CD4-positive, alpha-beta T cell treated with Interferon alpha-2 for 1 hour (primary cell): ENCODE results near the gene HYLS1.
"Not testable (repeated sequence)": the region's sequence is repeated elsewhere in the genome, so short reads cannot be mapped to it uniquely, and the experiment has no call there.

Experiments
- DNase-seq, 2 donors: peaks; one replicate each; pipeline ENCODE4 v3.0.0-alpha.2; 2020 to 2022

HYLS1 gene

DNA sequence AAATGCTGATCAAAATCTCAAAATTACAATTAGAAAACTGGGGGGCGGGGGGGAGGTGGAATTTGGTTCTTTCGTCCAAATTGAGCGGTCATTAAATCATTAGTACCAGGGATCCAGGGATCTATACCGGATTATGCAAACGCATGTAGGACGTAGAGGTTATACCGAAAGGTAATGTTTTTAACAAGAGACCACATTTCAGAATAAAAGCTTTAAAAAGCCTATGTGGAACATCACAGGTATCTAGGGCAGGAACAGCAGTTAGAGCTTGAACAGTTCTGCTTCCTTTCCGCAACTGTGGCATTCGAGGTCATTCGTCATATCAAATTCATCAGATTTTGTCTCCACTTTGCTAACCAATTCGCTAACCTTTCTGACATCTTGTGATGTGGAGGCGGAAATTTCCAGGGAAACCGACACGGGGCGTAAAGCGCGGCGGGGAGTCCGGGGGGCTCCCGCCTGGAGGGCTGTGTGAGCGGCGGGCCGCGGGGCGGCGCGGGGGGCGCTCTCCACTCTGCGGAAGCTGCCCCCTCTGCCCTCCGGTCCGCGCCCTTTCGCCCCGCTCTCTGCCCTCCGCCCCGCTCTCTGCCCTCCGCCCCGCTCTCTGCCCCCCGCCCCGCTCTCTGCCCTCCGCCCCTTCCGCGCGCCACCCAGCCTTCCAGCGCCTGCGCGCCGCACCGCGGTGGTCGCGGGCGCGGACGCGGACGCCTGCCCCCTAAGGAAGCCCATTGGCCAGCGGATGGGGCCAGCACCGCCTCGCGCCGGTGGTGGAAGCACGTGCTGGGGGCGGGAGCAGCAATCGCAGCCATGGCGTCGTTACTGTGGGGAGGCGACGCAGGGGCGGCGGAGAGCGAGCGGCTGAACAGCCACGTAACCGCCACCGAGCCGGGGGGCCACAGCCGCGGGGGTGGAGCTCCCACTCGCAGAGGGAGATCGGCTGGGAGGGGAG is 16.5 kb downstream of the HYLS1 start, which contains the start of gene DDX25:
Gene DDX25, plus strand, starts transcription at position 798 of the 949 bp plus-strand sequence. Its CDS starts 10 bp downstream, at position 808.
- peak in 1 of 2 donors; percentile 30 for DNase-seq

DNA sequence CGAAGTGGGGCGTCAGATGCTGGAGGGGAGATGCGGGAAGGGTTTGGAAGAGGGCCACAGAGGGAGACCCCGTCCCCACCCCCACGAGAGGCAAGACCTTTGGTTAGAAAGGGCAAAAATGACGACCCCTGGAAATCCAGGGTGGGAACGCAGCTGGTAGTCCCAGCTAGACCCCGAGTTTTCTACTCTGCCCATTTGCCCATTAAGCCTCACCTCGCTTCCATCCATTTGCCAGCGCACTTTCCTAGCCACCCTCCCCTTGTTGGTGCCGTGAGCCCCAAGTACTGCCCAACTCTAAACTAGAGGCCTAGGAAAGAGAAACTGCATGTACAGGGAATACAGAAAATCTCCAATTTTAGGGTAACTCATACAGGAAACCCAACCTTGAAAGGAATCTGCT is 17.2 kb downstream of the HYLS1 start:
- no peak for DNase-seq

DNA sequence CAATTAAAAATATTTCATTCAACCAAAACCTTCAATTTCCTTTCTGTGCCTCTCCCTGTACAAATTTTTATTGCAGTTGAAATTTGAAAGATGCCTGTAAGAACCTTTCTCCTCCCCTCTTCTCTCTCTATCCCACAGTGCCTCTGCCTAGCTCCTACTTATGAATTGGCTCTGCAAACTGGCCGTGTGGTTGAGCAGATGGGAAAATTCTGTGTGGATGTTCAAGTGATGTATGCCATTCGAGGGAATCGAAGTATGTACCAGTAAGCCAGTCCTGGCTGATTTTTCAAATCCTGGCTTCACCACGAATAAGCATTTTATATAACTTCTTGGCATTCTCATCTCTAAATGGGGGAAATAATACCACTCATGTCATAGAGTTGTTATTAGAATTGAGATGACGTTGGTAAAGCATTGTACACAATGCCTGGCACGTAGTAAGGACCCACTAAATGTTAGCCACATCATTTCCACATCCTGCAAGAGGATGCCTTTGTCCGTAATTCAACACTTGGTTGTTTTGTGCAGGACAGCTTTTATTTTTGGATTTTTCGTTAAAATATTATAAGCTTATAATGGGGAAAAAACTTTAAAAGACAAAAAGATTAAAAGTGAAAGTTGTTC is 22.9 kb downstream of the HYLS1 start:
- no peak for DNase-seq

DNA sequence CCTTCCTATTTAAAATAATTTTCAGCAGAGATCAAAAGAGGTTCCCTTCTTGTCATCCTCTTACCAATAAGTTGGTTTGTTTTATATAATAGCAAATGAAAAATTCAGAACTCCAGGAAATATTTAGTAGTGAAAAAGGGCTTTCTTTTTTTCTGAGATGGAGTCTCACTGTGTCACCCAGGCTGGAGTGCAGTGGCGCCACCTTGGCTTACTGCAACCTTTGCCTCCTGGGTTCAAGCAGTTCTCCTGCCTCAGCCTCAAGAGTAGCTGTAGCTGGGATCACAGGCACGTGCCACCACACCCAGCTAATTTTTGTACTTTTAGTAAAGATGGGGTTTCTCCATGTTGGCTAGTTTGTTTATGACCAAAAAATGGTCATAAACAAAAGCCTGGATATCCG is 27.1 kb downstream of the HYLS1 start:
- DNase-seq = not testable (repeated sequence)

DNA sequence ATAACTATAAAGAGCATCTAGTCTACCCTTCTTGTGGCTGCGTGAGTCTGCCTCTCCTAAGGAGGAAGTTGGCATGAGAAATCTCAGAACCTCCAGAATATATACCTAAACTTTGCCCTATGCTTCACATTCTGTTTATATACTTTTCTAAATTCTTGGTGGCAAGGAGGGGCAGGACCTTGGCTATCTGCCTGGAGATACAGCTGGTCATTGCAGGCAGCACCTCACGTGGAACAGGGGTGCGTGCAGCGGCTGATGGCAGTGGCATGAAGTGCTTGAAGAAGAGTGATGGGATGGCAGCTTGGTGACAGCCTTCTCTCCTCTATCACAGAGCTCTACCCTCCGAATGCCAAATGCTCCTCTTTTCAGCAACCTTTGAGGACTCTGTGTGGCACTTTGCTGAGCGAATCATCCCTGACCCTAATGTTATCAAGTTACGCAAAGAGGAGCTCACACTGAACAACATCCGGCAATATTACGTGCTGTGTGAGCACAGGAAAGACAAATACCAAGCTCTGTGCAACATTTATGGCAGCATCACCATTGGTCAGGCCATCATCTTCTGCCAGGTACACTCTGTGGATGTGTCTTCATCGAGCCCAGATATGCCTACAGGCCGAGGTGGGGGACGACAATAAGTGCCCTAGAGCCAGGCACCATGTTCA is 29.3 kb downstream of the HYLS1 start:
- DNase-seq = no peak

DNA sequence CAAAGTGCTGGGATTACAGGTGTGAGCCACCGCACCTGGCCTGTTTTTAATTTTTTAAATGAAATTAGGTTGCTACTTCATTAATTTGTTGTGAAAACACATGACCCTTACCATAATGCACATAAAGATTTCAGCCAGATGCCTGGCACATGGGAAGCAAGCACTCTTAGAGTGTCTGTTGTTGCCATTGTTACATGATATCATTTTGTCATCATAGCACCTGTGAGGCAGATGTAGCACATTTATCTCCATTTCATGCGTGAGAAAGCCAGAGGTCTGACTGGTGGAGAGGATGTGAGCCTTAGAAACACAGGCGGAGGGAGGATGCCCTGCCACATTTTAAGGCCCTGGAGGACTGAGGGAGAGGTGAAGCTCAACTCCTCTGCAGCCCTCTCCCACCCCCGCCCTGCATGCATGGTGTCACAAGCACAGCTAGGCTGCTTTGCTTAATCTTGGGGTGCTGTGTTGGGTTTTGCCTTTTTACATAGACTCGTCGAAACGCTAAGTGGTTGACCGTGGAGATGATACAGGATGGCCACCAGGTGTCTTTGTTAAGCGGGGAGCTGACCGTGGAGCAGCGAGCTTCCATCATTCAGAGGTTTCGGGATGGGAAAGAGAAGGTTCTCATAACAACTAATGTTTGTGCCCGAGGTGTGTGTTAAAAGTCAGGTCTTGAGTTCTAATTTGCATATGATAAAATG is 30.8 kb downstream of the HYLS1 start:
- DNase-seq = no peak

DNA sequence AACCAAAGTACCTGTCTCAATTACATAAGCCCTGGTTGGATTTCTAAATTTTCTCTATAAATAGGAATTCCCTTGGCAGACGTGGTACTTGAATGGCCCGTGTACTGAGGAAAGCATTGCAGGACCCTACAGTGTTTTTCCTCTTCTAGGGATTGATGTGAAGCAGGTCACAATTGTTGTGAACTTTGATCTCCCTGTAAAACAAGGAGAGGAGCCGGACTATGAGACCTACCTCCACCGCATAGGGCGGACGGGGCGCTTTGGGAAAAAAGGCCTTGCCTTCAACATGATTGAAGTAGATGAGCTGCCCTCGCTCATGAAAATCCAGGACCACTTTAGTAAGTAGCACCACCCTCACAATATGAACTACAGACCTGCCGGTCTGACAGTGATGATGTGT is 33.6 kb downstream of the HYLS1 start:
- DNase-seq = no peak

DNA sequence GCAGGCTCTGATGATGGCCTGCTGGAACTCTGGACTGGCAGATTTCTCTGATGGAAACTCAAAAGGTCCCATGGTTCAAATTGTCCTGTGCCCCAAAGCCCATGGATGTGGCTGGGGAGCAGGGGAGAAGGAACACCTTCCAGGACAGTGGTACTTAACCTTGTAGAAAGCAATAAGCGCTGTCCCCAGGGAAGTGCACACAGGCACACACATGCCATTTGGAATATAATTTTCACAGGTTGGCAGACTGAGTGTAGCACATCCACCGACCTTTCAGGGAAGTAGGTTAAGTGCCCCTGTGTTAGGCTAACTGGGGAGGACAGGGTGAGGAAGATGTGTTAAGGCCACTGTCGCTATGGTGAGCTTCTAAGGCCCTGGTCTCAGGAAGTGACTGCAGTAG is 34.7 kb downstream of the HYLS1 start:
- no peak for DNase-seq

DNA sequence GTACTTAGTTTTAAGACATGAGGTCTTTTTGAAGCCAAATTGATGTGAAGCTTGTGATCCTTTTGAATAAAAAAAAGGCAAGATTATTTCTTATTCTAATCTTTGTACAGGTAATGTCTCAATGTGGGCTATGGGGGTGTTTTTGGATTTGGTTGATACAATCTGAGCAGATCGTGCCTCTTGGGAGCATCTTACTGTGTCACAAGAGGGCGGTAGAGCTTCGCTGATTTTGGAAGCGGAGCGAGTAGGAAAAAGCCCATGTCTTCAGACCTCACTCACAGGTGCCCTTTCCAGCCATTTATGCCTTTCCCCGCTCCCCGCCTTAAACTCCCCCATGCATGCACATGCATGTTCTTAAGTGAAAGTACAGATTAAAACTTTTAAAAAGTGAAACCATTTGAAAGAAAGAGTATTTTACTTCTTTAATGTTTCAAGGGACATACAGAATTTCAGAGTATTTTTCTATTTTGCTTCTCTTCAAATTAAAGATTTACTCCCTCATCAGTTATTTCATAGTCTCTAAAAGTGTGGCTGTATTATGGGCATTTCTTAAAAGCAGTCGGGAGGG is 35.6 kb downstream of the HYLS1 start:
- DNase-seq = peak; percentile 42 to 65

DNA sequence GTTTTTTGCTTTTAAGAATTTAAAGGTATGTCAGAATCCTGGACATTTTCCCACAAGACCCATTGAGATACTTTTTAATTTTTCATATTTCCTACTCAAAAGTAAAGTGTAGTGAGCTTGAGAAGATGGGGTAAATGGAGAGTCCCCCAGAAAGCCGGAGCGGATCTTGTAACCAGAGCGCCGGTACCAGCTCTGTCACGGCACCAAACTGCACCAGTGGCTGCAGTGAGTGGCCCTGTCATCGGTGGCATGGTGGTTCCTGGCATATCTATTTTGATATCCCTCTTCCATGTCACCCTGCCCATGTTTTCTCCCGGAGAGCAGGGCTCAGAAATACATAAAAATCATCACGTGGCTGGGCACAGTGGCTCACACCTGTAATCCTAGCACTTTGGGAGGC is 36.2 kb downstream of the HYLS1 start:
- no peak for DNase-seq

DNA sequence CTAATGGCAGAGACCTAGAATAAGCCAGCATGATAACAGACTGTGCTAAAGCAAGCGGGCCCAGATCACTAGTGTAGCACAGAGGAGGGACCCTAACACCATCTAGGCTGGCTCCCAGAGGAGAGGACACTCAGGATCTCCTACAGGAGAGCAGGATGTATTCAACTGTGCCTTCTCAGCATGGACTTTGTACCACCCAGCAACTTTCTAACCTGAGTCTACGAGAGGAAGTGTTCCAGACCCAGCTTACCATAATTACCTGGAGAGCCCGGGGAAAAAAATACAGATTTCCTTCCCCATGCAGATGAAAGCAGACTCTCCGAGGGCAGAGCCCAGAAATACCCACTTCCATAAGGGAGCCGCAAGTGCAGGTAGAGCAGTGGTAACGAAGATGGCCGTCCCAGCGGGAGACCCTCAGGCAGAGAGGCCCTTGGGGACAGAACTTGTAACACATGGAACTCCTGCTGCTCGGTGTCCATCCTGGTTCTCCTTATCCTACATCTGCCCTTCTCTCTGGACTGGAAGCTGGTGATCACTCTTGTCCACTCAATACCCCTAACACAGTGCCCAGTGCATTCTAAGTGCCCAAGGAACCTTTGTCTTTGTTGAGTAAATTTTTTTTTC is 37.0 kb downstream of the HYLS1 start:
- DNase-seq = no peak

DNA sequence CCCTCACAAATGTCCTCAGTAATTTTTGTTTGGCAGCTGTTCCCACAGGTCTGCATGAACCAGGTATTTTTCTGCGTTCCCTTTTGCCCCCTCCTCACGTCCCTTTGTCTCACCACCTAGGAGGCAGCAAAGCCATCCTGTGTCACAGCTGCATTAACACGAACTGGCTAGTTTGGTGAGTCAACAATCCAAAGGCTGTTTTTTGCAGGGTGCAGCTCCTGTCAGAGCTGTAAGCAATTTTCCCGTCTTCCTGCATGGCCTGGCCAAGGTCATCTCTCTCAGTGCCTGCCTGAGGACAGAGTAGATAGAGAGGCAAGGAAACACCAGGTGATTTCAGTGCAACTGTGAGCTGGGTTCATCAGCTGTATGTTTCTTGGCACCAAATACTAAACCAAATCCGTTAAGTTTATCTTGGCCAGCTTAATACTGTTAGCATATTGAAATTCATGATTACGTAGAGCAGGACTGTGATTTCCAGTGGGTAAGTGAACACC is 37.8 kb downstream of the HYLS1 start:
- no peak for DNase-seq

DNA sequence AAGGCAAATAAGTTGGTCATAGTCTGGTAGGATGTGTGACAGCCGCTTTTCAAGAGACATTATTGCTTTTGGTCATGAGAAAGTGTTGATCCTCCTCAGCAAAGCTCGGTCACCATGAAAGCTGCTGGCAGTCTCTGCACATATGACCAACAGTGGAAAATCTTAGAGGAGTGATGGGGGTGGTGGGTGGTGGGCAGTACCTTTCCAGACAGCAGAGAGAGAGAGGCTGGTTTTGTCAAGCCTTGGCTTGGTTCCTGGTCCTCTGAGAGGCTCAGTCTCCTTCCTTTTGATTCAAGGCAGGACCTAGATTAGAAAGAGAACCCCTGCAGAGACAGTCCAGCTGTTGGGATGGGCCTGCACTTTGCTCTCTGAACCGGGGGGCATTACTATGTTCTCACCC is 38.3 kb downstream of the HYLS1 start:
- DNase-seq = no peak

DNA sequence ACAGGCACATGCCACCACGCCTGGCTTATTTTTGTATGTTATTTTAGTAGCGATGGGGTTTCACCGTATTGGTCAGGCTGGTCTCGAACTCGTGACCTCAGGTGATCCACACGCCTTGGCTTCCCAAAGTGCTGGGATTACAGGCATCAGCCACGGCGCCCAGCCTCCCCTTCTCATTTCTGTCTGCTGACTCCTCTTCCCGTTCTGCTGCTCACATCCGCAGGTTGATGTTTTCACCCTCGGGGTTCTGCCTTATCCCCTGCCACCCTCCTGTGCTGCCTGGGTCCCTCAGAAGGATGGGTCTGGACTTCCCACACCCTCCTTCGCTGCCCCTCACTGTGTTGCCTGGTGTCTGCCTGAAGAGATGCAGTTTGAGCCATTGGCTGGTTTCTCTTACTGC is 39.2 kb downstream of the HYLS1 start:
- no peak for DNase-seq

DNA sequence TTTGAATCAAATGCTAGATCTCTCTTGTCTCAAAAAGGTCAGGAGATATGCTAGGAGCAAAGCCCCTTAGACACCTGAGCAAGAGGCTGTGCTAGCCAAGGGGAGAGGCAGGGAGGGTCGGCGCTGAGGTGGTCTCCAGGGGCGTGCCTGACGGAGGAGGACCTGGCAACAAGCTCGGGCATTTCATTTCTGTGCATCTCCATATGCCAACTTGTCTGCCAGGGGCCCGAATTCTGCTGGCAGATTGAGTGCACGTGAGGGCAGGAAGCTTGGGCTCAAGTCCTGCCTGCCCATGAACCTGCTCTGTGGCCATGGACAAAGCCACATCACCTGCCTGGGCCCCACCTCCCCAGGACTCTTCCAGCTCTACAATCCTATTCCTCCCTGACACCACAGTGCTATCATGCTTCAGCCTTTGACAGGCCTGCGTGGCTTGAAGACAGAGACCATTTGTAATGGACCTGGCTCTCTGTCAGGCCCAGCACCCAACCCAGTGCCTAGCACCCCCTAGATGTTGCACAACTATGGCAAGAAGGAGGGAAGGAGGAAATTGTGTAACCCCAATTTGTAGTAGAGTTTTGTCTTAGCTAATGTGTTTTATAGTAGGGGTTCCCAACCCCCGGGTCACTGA is 42.1 kb downstream of the HYLS1 start:
- no peak for DNase-seq

DNA sequence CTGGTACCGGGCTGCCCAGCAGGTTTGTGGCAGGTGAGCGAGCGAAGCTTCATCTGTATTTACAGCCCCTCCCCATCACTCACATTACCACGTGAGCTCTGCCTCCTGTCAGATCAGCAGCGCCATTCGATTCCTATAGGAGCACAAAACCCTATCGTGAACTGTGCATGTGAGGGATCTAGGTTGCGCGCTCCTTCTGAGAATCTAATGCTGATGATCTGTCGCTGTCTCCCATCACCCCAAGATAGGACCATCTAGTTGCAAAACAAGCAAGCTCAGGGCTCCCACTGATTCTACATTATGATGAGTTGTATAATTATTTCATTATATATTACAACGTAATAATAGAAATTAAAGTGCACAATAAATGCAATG is 42.6 kb downstream of the HYLS1 start:
- no peak for DNase-seq

DNA sequence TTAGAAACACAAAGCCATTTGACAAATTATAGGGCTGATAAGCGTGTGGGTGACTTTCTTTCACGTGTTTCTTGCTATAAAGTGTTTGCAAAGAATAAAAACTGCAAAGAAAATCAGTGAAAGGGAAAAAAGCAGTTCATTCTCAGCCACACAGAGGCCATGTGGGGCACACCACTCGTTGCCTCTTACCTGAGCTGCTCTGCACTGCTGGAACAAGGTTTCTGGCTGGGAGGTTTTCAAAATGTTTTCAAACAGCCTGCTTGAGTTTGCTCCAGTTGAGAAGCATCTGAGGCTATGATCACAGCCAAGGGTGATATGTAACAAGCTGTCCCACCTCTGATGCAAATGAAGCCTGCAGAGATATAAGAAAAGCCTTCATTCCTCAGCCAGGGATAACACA is 43.6 kb downstream of the HYLS1 start:
- no peak for DNase-seq

DNA sequence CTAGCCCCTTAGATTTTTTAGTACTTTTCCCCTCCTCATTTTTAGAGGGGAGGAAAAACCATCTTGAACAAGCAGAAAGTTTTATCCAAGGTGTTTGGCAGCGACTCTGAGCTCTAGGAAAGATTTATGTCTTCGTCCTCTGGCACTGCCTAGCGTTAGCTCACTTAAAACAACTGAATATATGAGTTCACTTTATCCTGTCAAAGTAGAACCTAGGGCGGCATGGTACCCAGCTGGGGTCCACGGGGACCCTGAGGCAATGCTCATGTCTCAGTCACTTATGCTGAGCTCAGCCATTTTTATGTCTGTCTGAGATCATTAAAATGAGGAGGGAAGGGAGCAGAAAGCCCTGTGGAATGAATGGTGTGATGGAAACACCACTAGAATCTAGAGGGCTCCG is 44.2 kb downstream of the HYLS1 start:
- DNase-seq = no peak

DNA sequence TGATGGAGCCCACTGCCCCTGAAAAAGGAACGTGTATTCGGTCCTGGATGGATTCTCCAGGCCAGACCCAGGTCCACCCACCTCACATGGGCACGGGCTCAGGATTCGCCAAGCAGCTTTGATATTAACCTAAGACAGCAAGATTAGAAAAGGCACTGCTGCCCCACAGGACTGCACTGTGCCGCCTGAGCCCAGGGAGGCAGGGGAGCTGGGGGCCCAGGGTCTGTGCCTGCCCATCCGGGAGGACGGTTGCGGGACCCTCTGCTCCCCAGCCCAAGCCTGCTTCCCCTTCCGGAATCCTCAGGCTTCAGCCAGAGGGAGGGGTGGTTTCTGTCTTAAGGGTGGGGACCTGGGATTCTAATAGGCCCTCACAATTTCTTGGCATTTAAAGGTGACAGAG is 44.8 kb downstream of the HYLS1 start:
- no peak for DNase-seq

DNA sequence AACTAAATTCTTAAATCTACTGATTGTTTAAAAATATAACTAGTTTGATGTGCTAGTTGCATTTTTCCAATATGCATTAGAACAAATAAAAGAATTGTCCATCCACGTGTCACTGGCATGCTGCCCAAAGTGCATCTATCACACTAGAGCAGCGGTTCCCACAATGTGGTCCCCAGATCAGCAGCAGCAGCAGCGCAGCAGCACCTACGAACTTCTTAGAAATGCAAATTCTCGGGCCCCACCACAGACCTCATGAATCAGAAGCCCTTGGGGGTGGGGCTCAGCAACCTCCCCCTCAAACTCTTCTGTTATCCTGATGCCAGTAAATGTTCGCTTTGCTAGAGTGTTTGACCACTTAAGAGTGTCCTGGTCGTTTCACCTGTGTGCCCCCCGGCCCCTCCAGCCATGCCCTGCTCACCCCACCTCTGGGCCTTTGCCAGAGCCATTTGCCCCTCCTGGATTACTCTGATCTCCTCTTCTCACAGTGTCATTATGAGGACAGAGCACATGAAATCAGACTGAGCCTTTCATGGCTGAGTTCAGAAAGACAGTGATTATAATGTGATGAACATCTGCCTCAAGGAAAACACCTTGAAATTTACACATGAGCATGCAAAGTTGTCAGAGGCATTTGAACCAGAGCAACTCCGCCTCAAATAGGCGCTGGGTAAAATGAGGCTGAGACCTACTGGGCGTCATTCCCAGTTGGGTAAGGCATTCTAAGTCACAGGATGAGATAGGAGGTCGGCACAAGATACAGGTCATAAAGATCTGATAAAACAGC is 45.8 kb downstream of the HYLS1 start:
- DNase-seq = no peak

DNA sequence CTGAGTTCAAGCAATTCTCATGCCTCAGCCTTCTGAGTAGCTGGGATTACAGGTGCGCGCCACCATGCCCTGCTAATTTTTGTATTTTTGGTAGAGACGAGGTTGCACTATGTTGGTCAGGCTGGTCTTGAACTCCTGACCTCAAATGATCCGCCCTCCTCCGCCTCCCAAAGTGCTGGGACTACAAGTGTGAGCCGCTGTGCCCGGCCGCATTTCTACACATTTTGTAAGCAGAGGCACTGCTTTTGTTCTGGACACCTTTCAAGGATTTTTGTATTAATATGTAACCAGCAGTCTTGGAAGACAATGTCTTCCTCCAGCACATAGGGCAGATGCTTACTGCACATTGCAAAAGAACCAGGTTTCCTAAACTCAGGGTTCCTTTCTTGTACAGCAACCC is 47.0 kb downstream of the HYLS1 start:
- DNase-seq = no peak
